SKM-1 (cell line): ENCODE measurements around the gene TMEM132D.

ENCODE experiments used
- DNase-seq: peaks from one replicate; lab custom pipeline; 2025; ENCODE audit not compliant: unreplicated experiment; lab: John Stamatoyannopoulos, UW

The TMEM132D gene

GRCh38 chr12:129750421-129750820 is 153.4 kb downstream of the TMEM132D start:
- DNase-seq = no peak

GRCh38 chr12:129746318-129746717 is 157.5 kb downstream of the TMEM132D start:
- no peak for DNase-seq

GRCh38 chr12:129729170-129729569 is 174.7 kb downstream of the TMEM132D start:
- DNase-seq = no peak

DNA sequence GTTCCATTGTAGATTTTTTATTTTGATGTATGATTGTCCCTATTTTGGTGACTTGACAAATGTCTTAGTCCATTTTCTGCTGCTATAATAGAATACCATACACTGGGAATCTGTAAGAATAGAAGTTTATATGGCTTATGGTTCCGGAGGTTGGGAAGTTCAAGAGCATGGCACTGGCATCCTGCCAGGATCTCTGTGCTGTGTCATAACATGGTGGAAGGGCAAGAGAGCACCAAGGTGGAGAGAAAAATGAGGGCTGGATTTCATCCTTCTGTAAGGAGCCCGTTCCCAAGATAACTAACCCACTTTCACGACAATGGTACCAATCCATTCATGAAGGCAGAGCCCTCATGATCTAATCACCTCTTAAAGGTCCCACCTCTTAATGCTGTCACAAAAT is 176.7 kb downstream of the TMEM132D start:
- DNase-seq = no peak

DNA sequence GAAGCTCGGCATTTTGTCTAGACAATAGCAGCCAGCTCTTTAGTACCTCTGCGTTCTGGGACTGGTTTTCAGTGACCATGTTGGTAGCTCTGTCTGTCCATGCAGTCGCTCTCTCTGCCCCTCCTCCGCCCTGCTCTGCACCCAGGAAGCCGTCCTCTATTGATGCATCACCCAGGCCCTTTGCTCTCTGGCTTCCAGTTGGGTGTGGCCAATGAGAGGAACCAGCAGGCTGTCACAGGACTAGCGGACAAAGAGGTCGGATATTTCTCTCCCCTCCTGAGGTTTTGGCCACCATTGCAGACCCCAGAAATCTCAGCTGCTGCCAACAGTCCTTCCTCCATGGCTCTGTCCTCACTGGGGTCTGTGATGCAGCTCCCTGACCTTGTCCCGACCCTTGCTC is 180.6 kb downstream of the TMEM132D start:
- DNase-seq = no peak

DNA sequence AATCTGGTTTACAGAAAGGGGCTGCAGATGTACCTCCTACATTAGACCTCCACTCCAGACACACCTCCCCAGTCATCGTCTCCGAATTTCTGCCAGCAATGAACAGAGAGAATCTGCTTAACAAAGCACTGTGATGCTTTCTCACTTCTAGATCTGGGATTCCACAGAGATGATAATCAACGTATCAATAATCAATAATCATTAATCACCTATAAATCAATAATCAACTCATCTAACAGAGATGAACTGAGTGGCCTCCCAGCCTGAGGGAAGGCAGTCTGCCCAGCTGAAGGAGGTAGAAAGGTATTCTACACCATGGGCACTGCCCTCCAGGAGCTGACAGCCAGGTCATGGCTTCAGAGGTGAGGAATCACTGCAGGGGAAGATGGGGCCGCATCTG is 183.2 kb downstream of the TMEM132D start:
- no peak for DNase-seq

- no peak for DNase-seq
These were observed 184.4 kb downstream of the TMEM132D start for GRCh38 chr12:129719416-129719815.

- DNase-seq = no peak
These were observed 186.4 kb downstream of the TMEM132D start for GRCh38 chr12:129717438-129717837.

GRCh38 chr12:129716825-129717224 is 187.0 kb downstream of the TMEM132D start:
- DNase-seq = no peak

DNA sequence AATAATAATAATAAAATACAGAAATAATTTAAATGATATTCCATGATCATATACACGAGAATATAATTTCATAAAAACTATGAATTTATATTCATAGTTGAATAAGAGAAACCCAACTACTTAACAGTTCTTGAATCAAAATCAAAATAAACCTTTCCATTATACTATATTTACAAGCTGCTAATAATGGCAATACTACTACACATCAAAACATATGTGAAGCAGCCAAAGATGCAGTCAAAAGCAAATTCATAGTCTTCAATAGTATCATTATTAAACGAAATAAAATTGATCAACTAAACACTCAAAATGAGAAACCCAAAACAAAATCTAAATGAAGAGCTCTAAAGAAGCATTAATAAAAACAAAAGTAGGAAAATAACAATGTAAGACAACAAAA is 197.1 kb downstream of the TMEM132D start:
- DNase-seq = no peak

GRCh38 chr12:129704232-129704830 is 199.5 kb downstream of the TMEM132D start:
- no peak for DNase-seq

DNA sequence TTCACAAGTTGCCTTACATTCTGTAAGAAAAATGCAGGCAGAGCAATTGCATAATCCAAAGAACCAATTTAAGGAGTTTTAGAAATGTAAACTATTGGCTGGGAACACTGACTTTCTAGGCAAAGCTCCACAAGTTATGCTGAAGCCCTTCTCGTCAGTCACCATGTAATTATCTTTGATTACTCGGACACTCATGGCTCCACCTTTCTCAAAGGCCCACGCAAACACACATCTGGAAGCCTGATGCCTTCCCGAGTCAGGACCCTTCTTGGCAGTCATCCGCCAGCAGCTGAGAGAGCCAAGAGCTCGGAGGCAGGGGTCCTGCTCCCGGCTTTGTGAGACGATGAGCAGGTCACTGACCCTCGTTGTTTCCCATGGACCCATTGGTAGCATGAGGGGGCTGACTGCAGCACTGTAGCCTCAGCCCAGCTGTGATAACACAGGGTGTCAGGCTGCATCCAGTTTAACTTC is 202.2 kb downstream of the TMEM132D start:
- no peak for DNase-seq

GRCh38 chr12:129700036-129700435 is 203.8 kb downstream of the TMEM132D start:
- DNase-seq = no peak

GRCh38 chr12:129696926-129697325 is 206.9 kb downstream of the TMEM132D start:
- no peak for DNase-seq

GRCh38 chr12:129696405-129696804 is 207.4 kb downstream of the TMEM132D start:
- no peak for DNase-seq

DNA sequence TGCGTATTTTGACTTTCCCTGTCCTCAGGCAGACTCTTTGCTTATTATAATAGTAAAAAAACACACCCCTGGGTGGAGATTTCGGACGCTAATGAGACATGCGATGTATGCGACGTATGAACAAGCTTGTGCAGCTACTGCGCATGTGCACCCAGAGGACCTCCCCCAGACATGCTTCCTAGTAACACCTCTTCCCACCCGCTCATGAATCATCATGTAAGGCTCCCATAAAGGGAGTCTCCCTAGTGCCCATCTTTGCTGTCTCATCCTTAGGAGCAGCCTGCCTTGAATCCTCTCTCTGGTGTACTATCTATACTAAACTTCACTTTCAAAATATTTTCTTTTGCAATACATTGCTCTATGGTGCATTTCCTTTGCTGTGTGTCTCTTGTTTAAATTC is 210.1 kb downstream of the TMEM132D start:
- DNase-seq = no peak

- DNase-seq = no peak
These were observed 216.1 kb downstream of the TMEM132D start for GRCh38 chr12:129687731-129688130.

- no peak for DNase-seq
These were observed 222.0 kb downstream of the TMEM132D start for GRCh38 chr12:129681830-129682229.

GRCh38 chr12:129681151-129681550 is 222.7 kb downstream of the TMEM132D start:
- DNase-seq = no peak

DNA sequence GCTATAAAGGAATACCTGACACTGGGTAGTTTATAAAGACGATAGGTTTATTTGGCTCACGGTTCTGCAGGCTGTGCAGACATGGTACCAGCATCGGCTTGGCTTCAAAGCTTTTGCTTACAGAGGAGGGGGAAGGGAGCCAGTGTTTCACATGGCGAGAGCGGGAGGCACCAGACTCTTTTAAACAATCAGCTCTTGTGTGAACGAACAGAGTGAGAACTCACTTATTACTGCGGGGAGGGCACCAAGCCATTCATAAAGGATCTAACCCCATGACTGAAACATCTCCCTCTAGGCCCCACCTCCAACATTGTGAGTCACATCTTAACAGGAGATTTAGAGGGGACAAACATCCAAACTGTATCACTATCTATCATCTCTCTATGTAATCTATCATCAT is 227.4 kb downstream of the TMEM132D start:
- no peak for DNase-seq

DNA sequence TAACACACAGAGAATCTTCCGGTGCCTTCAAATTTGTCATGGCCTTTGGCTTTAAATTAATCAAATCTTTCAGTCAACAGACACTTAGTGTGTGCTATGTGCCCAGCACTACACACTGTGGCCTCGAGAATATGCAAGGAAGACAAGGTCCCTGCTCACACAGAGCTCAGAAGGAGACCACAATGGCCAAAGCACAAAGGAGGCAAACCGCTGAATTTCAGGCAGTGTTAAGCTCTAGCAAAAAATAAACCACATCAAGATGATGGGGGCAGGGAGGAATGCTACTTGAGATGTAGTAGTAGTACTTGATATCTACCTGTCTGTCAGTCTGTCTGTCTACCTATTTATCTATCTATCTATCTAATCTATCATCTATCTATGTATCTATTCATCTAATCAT is 227.9 kb downstream of the TMEM132D start:
- no peak for DNase-seq

DNA sequence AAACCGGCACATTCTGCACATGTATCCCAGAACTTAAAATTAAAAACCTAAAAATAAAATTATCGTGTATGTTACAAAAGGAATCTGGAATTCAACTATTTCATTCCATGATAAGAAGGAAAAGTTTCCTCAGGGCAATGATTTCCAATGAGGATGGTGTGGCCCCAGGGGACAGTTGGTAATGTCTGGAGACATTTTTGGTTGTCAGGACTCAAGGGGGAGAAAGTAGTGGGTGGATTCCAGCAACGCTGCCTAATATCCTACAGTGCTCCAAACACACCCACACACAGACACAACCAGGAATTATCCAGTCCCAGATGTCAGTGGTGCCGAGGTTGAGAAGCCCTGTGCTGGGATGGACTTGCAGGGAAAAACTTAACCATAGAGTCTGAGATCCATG is 228.3 kb downstream of the TMEM132D start:
- no peak for DNase-seq

DNA sequence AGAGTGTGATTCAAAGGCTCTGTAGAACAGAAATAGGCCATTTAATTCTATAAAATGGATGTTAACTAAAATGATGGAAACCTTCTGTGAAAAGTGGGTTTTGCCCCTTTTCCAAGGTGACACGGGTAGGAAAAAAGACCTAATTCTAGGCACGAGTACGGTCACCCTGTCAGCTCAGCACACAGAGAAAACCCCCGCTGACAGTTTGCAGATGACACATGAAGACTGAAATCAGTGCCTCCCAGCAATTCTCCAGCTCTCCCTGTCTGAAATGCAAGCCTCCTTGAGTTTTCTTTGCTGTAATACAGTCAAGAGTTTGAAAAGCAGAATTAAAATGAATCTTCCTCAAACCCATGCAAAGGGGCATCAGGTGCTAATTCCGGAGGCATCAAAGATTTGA is 230.0 kb downstream of the TMEM132D start:
- no peak for DNase-seq
